Renal cortical epithelial cell (primary cell): Measurements from ENCODE around the gene KCNK10. TPM values are rescaled to one million over a fixed set of nuclear protein-coding genes. Genes with fewer than 3 reads are reported as not detected.

Experiments
- DNase-seq: peaks from one replicate; pipeline ENCODE4 v3.0.0-alpha.2; 2011; ENCODE audit warnings: low read depth
- total RNA-seq: library from RNA; depleted of rRNA; stranded (reverse); fragments of >200 nt; gene quantifications from 2 replicates; pipeline ENCODE4 v1.2.3, GENCODE V29; 2014

KCNK10 gene
- total RNA-seq, 1 donor from 2014 or later = 0.10 TPM

DNA sequence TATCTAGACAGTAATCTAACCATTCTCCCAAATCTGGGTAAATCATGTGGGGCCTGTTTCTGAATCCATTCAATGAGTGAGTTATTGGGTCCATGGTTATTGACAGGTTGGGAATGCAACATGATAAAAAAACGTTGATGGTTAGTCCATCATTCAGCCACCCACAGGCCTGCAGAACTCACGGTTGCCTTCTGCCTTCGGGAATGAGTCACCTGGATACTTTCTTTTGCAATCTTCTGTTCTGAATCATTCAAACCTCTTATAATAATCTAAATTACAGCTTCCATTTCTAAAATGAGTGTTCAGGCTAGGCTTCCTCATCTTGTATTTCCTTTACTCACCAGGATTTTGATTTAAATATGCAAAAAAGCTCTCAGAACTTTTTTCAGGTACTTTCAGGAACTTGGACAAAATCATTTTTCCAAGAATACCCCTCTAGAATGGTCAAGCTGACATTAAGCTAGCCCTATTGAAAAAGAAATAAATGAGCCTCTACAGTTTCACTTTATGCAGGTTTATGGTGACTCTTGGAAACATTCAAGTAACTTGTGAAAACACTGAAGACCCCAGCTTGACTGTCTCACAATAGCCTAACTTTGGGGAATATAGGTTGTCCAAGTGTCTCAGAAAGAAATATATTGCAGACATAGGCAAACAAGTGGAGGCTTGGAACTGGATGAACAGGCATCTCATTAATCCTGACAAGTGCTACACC lies 94.4 kb downstream of the KCNK10 start:
- DNase-seq = no peak

DNA sequence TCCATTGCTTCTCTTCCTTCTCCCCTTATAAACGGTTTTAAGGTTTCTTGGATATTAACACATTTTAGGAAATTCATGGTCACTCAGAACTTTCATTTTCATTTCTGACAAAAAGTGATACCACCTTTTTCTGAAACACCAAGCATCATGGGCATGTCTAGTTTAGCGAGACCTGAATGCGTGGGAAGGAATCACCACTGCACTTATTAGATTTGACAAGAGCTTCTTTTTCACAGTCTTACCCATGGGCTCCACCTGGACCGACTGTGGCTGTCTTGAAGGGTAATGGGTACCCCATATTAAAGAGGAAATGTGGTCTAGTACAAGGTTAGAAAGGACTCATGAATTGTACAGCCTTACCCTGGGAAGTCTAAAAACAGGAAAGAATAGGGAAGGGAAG lies 95.4 kb downstream of the KCNK10 start:
- DNase-seq = no peak

DNA sequence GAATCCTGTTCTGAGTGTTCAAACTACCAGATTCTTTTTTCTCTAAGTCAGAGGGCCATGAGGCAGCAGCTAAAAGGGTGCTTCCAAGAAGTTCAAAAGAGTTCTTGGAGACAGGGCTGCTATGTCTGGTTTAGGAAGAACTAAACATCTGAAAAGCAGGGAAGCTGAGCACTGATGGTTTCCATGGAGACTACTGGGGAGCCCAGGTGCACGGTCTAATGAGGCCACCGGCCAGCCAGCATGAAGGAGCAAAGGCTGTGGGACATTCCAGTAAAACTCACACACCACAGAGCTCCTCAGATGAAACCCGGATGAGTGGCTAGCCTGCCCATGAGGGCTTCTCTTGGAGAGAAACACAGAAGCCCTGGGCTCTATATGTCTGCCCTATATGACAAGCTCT lies 97.3 kb downstream of the KCNK10 start:
- DNase-seq = no peak

DNA sequence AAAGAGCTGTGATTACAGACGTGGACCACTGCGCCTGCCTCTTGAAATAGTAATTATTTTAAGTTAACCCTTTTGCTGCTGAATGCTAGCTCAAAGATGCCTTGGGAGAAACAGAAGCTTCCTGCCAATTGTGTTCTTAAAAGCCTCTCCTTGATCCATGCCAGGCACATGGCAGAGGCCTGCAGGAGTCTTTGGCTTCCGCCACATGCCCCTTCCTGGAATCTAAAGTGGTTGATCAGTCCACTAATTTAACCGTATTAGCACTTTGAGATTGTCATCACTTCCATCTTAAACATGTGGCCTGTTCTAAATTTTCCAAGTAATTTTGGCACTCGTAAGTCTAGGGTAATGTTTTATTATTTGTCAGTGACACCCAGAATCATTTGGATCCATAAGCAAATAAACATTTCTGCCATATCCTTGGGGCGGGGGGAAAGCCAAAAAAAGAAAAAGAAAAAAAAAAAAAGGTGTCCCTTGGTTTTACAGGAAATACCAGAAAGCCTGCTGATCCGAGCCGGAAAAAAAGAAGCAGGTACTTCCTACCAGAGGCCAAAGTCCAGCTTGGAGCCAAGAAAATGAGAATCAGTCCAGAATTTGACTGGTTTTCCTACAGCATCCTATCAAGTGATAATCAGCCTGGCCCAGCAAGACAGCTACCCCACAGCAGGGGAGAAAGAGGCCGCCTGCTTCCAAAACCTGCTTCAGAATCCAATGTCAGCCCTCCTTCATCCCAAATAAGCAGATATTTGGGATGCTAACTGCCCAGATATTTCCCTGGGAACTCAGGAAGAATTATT lies 104.8 kb downstream of the KCNK10 start:
- no peak for DNase-seq

DNA sequence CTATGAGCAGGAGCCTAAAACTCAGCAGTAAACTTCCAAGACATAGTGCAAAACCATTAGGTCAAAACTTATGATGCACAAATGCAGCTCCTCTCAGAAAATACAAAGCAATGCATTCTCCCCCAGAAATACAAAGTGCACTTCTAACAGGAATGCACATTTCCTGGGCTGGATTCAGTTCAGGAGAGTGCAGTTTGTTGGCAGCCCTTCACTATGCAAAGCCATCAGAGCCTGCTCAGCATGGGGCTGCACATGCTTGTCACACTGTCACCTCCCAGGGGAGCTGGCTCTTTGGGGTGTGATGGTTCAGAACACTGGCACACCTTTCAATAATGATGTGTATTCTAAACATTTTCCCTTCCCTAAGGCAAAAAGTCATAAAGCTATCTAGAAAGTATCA lies 110.4 kb downstream of the KCNK10 start:
- DNase-seq = no peak

DNA sequence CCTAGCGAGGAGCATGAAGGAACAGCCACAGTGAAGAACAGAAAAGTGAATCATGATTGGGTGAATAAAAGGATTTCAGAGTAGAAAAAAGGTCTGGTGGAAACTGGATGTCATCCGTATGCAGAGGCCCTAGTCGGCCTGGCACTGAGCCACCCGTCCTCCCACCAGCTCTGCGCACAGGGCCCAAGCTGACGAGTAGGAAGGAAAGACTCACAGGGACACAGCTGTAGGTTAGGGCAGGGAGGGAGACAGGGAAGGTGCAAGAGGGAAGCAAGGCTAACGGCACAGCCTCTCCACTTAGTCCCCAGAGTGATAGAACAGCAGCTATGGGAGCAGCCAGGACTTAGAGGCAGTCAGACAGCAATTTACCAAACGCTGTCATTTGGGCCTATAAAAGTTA lies 112.6 kb downstream of the KCNK10 start:
- DNase-seq = no peak

DNA sequence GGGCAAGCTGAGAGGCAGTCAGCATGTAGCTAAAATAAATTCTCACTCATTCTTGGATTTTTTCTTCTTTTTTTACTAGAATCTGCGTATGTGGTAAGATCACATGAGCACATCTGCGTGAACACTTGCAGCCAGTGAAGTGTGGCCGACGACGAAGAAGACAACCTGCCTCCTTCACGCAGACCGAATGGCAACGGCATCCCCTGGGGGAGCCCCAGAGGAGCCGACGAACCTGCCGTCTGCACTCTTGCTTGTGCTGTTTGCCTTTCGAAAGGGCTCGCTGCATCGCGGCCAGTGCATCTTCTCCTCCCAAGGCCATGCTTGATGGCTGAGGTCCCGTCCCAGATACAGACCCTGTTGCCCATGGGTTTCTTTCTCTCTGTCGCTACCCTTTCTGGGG lies 113.8 kb downstream of the KCNK10 start:
- DNase-seq = no peak

DNA sequence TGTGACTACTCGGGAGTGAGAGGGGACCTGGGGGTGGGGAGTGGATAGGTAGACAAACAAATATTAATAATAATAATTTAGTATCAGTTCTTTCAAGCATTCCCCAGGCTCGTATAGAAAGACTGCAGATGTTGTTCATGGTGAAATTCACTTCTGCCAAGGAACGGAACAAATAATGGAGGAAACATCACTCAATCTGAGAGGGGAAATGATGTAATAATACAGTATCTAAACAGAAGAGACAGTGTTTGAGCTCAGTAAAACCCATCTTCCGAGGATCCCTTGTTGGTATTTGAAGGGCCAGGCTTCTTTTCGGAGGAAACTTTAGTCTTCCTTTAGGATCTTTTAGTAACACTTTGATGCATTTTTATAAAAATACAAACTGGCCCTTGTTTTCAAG lies 114.2 kb downstream of the KCNK10 start:
- DNase-seq = no peak

DNA sequence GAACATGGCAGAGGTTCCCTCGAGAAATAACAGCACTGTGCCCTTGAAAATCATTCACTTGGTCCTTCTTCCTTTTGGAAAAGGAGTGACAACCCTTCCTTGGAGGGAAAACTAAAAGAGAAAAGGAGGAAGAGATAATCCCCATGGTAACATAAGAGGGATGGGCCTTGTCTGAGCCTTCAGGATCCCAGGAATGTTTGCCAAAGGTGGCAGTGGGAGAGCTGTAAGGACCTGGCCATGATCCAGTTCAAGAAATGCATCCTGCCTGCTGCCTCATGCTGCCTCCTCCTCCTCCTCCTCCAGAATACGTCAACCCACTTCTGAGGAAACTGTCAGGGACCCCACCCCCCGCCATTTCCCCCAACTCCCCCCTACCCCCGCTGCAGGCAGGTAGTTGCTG lies 118.8 kb downstream of the KCNK10 start:
- no peak for DNase-seq

DNA sequence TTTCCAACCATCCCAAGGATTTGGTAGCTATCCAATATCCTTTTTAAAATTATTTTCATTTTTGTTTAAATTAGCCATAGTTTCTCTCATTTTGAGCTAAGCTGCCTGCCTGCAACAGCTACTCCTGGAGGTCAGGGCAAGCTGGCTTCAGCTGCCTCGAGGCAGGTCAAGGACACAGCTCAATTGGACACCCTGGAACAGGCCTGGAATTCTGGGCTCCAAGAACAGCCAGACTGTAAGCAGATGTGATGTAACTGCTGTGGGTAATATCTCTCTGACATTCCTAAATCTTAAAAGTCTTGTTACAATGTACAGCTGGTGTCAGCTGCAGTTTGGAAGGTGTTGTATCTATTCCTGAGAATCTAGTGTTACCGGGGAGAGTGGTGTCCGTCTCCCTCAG lies 119.8 kb downstream of the KCNK10 start:
- no peak for DNase-seq

DNA sequence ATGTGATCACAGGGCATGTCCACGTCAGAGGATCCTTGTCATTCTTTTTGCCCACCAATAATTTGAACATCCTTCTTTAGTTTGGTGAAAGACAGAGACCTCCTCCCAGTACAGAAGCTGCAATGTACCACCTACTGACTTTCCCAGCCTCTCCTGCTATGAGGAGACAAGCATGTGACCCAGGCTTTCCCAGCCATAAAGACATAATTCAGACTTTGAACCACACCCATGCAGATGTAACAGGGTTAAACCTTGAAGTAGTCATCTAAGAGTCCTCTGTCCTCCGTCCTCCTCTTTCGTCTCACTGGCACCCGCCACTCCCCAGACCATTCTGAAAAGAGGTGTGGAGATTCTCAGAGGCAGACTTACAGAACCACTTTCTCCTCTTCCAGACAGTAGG lies 120.8 kb downstream of the KCNK10 start:
- no peak for DNase-seq

DNA sequence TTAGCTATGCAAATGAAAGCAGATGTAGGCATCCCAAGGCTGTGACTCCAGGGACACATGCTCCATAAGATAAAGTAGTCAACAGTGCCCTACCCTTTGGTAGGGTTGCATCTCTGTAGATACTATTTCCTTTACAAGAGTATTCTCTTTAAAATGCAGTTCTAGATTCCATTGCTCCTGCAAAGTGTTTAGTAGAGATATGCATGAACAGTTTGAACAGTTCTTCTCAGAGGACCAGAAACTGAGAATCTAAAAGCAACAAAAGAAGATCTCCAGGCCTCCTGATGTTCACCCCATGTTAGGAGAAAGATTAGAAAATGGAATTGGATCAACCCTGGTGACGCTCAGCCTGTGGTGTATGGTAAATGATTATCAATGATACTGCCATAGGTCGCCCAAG lies 121.2 kb downstream of the KCNK10 start:
- DNase-seq = no peak

DNA sequence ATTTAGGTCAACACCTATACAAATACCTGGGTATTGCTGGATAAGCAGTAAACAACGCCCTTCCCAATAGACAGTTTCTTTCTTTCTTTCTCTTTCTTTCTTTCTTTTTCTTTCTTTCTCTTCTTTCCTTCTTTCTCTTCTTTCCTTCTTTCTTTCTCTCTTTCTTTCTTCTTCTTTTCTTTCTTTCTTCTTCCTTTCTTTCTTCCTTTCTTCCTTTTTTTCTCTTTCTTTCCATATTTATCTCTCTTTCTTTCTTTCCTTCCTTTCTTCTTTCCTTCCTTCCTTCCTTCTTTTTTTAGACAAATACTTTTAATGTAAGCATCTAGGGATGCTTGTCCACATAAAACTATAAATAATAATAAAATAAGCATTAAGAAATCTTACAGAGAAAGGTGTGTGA lies 123.2 kb downstream of the KCNK10 start:
- no peak for DNase-seq

DNA sequence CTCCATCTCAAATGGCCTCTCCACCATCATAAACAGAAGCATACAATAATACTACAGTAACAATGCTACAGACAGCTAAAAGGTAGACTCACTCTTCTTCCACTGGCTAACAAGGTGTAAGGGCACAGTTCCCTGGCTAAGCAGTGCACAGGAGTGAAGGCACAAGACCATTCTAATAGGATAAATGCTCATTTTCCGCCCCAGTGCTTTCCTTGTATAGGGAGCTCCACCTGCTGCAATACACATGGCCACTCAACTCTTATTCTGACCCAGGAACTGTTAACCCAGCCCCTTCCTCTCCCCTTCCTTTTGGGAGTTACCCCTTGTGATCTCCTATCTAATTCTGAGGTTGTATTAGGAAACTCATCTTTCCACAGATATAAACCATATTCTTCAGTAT lies 124.6 kb downstream of the KCNK10 start:
- DNase-seq = no peak

DNA sequence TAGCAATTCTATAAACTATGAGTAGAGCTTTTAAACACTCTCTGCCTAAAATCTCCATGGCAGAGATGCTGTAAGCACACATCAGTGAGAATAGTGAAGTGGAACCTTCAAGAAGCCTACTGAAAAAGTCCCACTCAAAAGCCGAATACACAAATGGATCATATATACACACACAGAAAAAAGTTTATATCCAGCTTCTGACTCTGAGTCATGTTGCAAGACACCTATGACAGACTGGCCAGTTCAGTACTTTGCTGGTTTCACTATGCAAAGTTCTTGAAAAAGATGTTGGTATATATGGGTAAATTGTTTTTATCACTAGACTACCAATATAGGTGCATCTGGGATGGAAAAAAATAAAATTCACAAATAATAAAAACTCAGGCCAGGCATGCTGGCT lies 126.1 kb downstream of the KCNK10 start:
- DNase-seq = no peak

DNA sequence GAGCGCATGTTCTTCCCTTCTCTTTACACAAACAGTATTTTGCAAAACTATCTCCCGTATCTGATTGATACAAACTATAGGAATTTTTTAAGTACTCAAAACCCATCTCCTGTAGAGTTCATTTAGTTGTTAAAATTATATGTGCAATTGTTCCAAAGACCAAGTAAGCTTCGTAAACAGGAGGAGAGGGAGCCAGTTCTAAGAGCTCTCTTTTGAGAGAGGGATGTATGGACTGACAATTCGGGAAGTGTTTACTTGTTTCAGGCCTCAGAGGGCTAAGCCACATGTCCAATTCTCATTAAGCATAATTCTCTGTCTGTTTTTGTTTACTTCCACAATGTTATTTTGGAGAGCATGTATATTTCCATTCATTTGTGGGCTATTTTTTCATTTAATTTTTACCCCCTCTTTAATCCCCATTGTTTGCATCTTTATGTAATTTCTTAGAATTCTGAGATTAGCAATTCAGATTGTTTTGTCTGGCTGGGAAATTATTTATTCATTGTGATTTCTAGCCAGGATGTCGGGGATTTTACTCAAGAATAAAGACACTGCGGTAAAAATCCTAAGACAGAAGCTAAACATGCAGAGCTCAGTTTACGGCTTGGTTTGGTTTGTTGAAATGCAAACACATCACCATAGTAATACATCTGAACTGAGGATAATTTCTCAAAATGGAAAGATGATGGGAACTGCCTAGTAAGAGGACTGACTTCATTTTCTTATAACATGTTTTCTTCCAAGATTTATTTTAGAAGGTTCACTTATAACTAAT lies 126.8 kb downstream of the KCNK10 start:
- no peak for DNase-seq

DNA sequence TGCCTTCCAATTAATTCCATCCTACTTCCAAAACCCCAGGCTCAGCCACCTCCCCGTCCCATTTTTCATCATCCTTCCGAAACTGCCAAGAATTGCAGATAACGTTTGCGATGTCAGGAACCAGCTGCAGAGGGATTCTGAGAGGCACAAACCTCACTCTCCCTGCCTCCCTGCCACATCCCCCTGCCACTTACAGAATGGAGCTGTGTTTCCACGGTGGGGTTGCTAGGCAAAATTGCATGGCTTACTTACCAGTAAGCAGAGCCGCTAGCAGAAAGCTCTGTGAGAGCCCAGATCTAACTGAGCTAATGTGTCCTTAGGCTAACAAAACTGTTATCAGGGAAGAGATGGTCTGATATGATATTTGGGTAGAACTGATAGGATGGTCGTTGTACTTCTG lies 127.4 kb downstream of the KCNK10 start:
- no peak for DNase-seq

DNA sequence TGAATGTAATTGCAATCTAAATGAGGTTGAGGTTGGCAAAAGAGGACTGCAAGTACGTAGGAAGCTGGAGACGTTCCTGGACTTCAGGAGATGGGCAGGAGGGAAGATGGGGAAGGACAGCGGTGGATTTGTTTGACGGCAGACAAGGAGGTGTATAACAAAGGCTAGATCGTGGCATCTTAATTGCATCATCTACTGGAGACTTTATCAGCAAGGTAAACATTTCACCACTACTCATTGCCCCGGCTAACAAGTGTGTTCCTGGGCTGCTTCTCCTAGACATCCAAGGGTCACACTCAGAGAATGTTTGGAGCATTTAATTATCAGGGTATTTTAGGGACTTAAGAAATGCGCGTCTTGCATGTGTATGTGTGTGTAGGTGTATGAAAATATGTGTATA lies 128.5 kb downstream of the KCNK10 start:
- DNase-seq = no peak

DNA sequence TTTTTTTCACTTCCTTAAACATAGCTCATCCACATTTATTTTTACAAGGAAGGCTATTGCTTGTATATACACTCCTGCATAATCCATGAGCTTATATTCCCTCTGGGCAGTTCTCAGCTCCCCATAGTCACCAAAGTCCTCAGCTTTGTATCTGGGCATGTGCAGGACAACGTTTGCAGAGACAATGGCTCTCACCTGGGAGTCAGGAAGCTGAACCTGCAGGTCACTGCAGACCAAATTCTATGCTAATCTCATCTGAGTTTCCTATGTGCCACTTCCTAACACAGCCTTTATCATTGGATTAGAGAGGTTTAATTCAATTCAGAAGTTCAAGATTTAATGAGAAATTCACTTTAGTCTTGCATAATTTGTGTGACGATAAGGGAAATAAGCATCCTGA lies 131.5 kb downstream of the KCNK10 start:
- DNase-seq = no peak

DNA sequence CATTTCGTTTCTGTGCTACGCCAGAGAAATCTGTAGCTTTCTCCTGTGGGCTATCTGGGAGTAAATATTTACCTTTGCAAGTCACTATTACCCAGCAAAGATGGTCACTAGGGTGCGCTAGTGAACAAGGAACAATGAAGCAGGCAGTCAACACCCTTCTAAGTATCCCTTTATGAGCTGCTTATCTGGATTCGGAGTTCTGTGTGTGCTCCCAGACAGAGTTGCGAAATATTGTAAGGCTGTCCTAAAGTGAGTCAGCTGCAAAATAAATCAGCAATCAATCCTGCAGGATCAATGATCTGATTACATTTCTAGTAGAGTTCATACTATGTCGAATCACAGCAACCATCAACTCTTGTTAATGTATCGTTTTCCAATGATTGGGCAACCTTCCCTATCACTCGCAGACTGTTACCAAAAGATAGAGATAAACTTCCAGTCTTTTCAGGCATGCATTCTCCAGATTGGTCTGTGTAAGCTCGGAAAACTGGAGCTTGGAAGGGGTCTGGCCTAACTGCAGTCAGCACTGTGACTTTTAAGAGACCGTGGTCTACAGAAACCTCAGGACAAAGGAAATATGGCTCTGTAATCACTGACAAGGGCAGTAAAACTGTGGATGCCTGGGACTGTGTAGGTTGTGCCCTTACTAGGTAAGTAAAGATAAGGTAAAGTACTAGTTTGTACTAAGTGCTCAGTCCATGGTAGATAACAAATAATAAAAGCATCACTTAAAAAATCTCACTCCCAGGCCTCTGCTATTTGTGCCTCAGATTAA lies 133.5 kb downstream of the KCNK10 start:
- peak; percentile 89 for DNase-seq

DNA sequence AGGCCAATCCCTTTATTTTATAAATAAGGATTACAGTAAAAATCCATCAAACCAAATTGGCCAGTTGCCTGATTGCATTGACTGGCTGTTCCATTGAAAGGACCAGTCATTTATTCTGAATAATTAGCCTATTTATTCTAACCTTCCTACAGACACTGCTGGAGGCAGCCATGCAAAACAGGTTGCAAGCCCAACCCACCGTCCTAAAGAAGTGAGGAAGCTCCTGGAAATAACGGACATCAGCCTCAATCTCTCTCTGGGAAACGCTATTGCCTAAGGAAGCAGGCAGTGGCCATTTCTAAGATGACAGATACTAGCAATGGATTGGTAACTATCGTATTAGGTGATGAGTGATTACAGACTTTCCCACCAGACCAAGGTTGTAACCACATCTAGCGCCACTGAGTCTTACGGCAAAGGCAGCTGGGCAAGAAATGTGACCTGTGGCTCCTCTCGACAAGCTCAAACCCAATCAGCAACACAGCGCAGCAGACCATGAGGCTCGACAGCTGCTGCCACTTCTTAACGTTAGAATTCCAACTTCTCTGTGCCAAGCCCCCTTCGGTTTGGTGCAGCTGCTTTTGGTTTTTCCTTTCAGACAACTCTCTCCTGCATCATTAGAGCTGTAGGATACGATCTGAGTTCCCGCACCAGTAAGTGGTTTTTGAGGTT lies 134.2 kb downstream of the KCNK10 start:
- DNase-seq = no peak
